Stomach (tissue), 9 donors: Measurements from ENCODE around the gene CCDC69. TPM values are rescaled to one million over a fixed set of nuclear protein-coding genes. Genes with fewer than 3 reads are reported as not detected.
A peak's percentile ranks its signal among the peaks of the same experiment; 100 is the strongest.

ENCODE experiments used
- DNase-seq, 2 donors: peaks; one replicate each; pipeline versions ENCODE4 v3.0.0 to v3.0.0-alpha.2; 2013 to 2019
- H3K27ac ChIP-seq, 5 donors: fragments of 200-600 bp in 4 of 5; sonication (generic) in 4 of 5; one replicate each; pipeline ENCODE4 v1.5.1; 2013 to 2019; ENCODE audit warnings: mild to moderate bottlenecking in 1 of 5, moderate library complexity in 1 of 5
- H3K27me3 ChIP-seq, 3 donors: fragments of 200-600 bp; sonication (generic); one replicate each; pipeline ENCODE4 v1.5.1; 2017 to 2019; ENCODE audit warnings: mixed run types in 1 of 3
- H3K36me3 ChIP-seq, 4 donors: fragments of 200-600 bp; sonication (generic); 1 replicate in 3 of 4; 2 replicates in 1 of 4; pipeline ENCODE4 v1.5.1; 2016 to 2019
- H3K4me1 ChIP-seq, 4 donors: fragments of 200-600 bp; sonication (generic); one replicate each; pipeline ENCODE4 v1.5.1; 2016 to 2019
- H3K4me3 ChIP-seq, 4 donors: fragments of 200-600 bp; sonication (generic) in 3 of 4; one replicate each; pipeline ENCODE4 v1.5.1; 2016 to 2019; ENCODE audit warnings: mild to moderate bottlenecking in 1 of 4
- H3K9me3 ChIP-seq, 4 donors: fragments of 200-600 bp; sonication (generic); one replicate each; pipeline ENCODE4 v1.5.1; 2016 to 2019
- EP300 ChIP-seq: sonication (generic); formaldehyde crosslinking; IDR thresholded peaks from one replicate; pipeline ENCODE4 v1.6.1; 2017; ENCODE audit warnings: antibody characterized with exemption
- POLR2A ChIP-seq, 4 donors: fragments of 450-650 bp; IDR thresholded peaks; one replicate each; pipeline ENCODE4 v1.6.1; 2016; ENCODE audit warnings: antibody characterized with exemption in 4 of 4, control low read depth in 2 of 4, mild to moderate bottlenecking in 1 of 4, moderate library complexity in 1 of 4
- POLR2AphosphoS5 ChIP-seq, 3 donors: sonication (generic); formaldehyde crosslinking; IDR thresholded peaks; one replicate each; pipeline ENCODE4 v1.6.1; 2016; ENCODE audit warnings: antibody characterized with exemption in 3 of 3
- WGBS, 5 donors: extraction: QIAGEN DNeasy Blood & Tissue Kit in 3 of 5; methylation state at CpG; one replicate each; pipeline versions ENCODE4 v1.1.5 to v1.1.7; 2013 to 2018; 5-methylcytosine and 5-hydroxymethylcytosine counted together
- intact Hi-C: fragments of 100-400 bp; cut with DNase I; formaldehyde crosslinking; loops from one replicate; pipeline ENCODE4 v1.15.1; 2023; ENCODE audit warnings: low total_unique reads
- polyA plus RNA-seq, 3 donors: library from polyadenylated mRNA; stranded (reverse); fragments of 200-250 nt; gene quantifications; one replicate each; pipeline ENCODE4 v1.2.3, GENCODE V29; 2013
- total RNA-seq, 5 donors: library from RNA; depleted of rRNA; stranded (reverse); fragments of >200 nt; gene quantifications; one replicate each; pipeline versions ENCODE4 v1.1.0 to v1.2.3, GENCODE V29; 2014 to 2016
- TF ChIP-seq, protein P1 (sequence below), 7 experiments: fragments of 450-650 bp in 4 of 7; fragments of 200-600 bp in 3 of 7; sonication (generic) in 3 of 7; IDR thresholded peaks; one replicate each; pipeline ENCODE4 v1.5.1; 2016 to 2019; ENCODE audit warnings: antibody characterized with exemption in 7 of 7, control low read depth in 2 of 7, mild to moderate bottlenecking in 1 of 7
- donor health status: healthy with polysubstance abuse.
- donor health status: Bipolar disorder and iron deficiency.
- donor health status: healthy.

CCDC69 gene
- total and polyA plus RNA-seq, 8 donors = 5.5 to 173 (median 31.0) TPM

DNA sequence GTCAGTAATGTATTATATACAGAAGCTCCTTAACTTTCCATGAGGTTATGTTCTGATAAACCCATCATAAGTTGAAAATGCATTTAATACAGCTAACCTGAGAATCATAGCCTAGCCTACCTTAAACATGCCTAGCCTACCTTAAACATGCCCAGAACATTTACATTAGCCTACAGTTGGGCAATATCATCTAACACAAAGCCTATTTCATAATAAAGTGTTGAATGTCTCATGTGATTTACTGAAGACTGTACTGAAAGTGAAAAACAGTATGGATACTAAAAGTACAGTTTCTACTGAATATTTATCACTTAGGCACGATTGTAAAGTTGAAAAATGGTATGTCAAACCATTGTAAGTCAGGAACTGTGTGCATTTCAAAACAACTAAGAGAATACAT lies 30.7 kb upstream of the CCDC69 start:
- 53 to 80% (median 77%) methylated on average over 1 of the region's 1 CpG for WGBS, 5 donors

DNA sequence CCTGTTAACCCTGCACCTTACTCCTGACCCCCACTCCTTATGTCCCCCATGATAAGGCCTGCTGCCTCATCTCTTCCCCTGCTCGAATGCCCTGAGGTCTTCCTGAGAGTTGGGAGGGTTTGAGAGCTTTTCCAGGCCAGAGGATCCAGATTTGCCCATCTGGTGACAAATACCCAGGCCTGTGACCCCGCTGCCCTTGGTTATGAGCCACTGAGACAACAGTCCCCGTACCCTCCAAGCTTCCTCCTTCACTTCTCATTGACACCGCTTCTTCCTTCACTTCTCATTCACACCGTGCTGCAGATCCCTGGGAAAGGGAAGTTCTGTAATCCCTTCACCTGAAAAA lies 29.7 kb upstream of the CCDC69 start:
- 10 to 26% (median 17%) methylated on average over 5 of the region's 5 CpGs for WGBS, 5 donors
- no peaks in the 10 kb centered on the region for H3K9me3 ChIP-seq
- DNase-seq = no peak
- H3K36me3 ChIP-seq = no peaks in the 10 kb centered on the region
- TF ChIP-seq, protein P1, sequence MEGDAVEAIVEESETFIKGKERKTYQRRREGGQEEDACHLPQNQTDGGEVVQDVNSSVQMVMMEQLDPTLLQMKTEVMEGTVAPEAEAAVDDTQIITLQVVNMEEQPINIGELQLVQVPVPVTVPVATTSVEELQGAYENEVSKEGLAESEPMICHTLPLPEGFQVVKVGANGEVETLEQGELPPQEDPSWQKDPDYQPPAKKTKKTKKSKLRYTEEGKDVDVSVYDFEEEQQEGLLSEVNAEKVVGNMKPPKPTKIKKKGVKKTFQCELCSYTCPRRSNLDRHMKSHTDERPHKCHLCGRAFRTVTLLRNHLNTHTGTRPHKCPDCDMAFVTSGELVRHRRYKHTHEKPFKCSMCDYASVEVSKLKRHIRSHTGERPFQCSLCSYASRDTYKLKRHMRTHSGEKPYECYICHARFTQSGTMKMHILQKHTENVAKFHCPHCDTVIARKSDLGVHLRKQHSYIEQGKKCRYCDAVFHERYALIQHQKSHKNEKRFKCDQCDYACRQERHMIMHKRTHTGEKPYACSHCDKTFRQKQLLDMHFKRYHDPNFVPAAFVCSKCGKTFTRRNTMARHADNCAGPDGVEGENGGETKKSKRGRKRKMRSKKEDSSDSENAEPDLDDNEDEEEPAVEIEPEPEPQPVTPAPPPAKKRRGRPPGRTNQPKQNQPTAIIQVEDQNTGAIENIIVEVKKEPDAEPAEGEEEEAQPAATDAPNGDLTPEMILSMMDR (IDR thresholded peaks at IDR 0.05) = no peak
- TF ChIP-seq POLR2AphosphoS5 (IDR thresholded peaks at IDR 0.05) = no peak
- no peaks in the 10 kb centered on the region for H3K27me3 ChIP-seq
- peaks cover 11 to 50% (median 22%) of the 10 kb centered on the region in 4 donors for H3K4me1 ChIP-seq
- H3K4me3 ChIP-seq = peak overlapping the region; percentile 62 to 84 (median 68)
- intact Hi-C loops = no loop called here
- H3K27ac ChIP-seq = peak overlapping the region; percentile 52 to 87 (median 85)

More for the DNA sequence above, 30.7 kb upstream of the CCDC69 start:
- Histone ChIP-seq H3K4me1 (peaks cover 11 to 57% (median 22%) of the 10 kb centered on the region in 4 donors), H3K27ac (no peak overlapping the region), H3K27me3 (no peaks in the 10 kb centered on the region), H3K4me3 (peak overlapping the region in 2 of 4 donors; percentile 66 to 69), H3K9me3 (no peaks in the 10 kb centered on the region), H3K36me3 (peaks cover 0 to under 1% (median under 1%) of the 10 kb centered on the region in 4 donors)
- intact Hi-C loops = no loop called here
- DNase-seq = no peak
- TF ChIP-seq, protein P1 (IDR thresholded peaks at IDR 0.05) = no peak
- TF ChIP-seq EP300 (no peak), POLR2A (IDR thresholded peaks at IDR 0.05) (no peak), POLR2AphosphoS5 (IDR thresholded peaks at IDR 0.05) (no peak)

DNA sequence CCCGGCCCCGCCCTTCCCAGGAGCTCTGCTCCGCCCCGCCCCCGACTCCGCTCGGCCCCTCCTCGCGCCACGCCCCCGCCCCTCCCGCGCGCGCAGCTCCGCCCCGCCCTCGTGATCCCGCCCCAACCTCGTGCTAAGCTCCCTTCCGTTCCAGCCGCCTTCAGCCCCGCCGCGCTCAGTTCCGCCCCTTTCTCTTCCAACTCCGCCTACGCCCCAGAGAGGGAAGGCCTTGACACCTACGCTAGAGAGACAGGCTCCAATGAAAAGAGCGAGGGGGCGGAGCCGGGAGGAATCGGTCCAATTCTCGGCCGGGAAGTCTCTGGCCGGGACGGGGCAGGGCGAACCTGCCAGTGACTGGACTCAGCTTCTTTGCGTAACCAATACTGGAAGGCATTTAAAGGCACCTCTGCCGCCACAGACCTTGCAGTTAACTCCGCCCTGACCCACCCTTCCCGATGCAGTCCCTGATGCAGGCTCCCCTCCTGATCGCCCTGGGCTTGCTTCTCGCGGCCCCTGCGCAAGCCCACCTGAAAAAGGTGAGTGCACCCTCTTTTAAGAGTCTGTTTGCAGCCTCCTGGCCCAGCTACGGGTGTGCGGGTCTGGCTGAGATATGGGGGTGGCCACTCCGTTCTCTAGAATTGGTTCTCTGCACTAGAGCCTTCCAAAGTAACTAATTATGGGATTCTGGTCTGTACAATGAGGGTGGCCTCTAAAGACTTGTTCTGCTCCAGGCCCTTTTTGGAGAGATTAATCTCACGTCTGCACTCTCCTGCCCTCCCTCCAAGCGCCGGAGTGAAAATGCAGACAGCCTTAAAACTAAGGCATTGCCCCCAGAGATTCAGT lies 29.1 kb upstream of the CCDC69 start, which contains the start of gene GM2A:
GM2A (plus strand) TSS at position 424 of the 843 bp plus-strand sequence; CDS start at position 456, 32 bp downstream.
- WGBS, 5 donors = 0 to 2% (median 1%) methylated on average over 24 to 52 of the region's 52 CpGs

DNA sequence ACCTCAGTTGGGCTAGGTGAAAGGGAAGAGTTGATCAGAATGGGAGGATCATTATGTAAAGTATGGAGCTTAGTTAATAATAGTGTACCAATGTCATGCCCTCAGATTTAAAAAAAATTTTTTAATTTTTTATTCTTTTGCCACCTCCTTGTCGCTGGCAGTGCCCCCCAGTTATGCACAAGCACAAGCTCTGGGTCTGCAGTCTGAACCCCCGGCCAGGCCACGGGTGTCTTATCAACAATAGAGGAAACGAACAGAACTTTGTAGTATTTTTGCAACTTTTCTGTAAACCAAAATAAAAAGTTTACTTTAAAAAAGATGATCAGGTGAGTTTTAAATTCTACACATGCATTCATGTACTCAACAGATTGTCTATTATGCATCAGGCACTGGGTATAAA lies 27.7 kb upstream of the CCDC69 start:
- no peak for DNase-seq
- intact Hi-C loops = no loop called here
- no peak for TF ChIP-seq EP300
- no peak for TF ChIP-seq POLR2A (IDR thresholded peaks at IDR 0.05)
- TF ChIP-seq, protein P1 (IDR thresholded peaks at IDR 0.05) = no peak
- TF ChIP-seq POLR2AphosphoS5 (IDR thresholded peaks at IDR 0.05) = no peak
- Histone ChIP-seq H3K9me3 (no peaks in the 10 kb centered on the region), H3K27me3 (no peaks in the 10 kb centered on the region), H3K36me3 (no peaks in the 10 kb centered on the region), H3K27ac (peak overlapping the region in 1 of 5 donors; percentile 22), H3K4me1 (peaks cover 11 to 40% (median 20%) of the 10 kb centered on the region in 4 donors), H3K4me3 (peak overlapping the region in 1 of 4 donors; percentile 66)
- WGBS, 5 donors = 90 to 96% (median 94%) methylated on average over 4 of the region's 4 CpGs

More for the DNA sequence above, 29.1 kb upstream of the CCDC69 start, which contains the start of gene GM2A:
- DNase-seq = peak; percentile 99 to 100
- Histone ChIP-seq H3K4me3 (peak within 1 kb of the TSS; percentile 62 to 84 (median 68)), H3K4me1 (peaks cover 11 to 50% (median 22%) of the 10 kb centered on the region in 4 donors), H3K9me3 (no peaks in the 10 kb centered on the region), H3K27me3 (no peaks in the 10 kb centered on the region), H3K27ac (peak within 1 kb of the TSS; percentile 52 to 87 (median 85)), H3K36me3 (no peaks in the 10 kb centered on the region)
- TF ChIP-seq POLR2A (IDR thresholded peaks at IDR 0.05) (peak in 1 of 4 donors; percentile 77), POLR2AphosphoS5 (IDR thresholded peaks at IDR 0.05) (peak; percentile 83 to 96 (median 92)), EP300 (no peak)
- TF ChIP-seq, protein P1 (IDR thresholded peaks at IDR 0.05) = peak in 1 of 7 experiments; percentile 11
- intact Hi-C loops = no loop called here
